Measurements from ENCODE around the gene CSF1R.

CSF1R gene

GRCh38 chr5:150066436-150066835 is 19.9 kb downstream of the CSF1R start:
- no peak for DNase-seq (ENCODE audit: low read depth)
- H3K4me3 ChIP-seq (ENCODE audit: low read depth, low read length), result no peak overlapping the region
- TF ChIP-seq CTCF (IDR thresholded peaks at IDR 0.05; ENCODE audit: control insufficient read depth, extremely low read depth, insufficient read depth), result no peak

GRCh38 chr5:150065886-150066285 is 20.5 kb downstream of the CSF1R start:
- TF ChIP-seq CTCF (IDR thresholded peaks at IDR 0.05; ENCODE audit: control insufficient read depth, extremely low read depth, insufficient read depth), result no peak
- no peak for DNase-seq (ENCODE audit: low read depth)
- no peak overlapping the region for H3K4me3 ChIP-seq (ENCODE audit: low read depth, low read length)

- TF ChIP-seq CTCF (IDR thresholded peaks at IDR 0.05; ENCODE audit: control insufficient read depth, extremely low read depth, insufficient read depth), result no peak
- DNase-seq (ENCODE audit: low read depth), result no peak
- no peak overlapping the region for H3K4me3 ChIP-seq (ENCODE audit: low read depth, low read length)
Measured at GRCh38 chr5:150065346-150065745, 21.0 kb downstream of the CSF1R start.

GRCh38 chr5:150064681-150065220 is 21.6 kb downstream of the CSF1R start:
- DNase-seq (ENCODE audit: low read depth), result no peak
- TF ChIP-seq CTCF (IDR thresholded peaks at IDR 0.05; ENCODE audit: control insufficient read depth, extremely low read depth, insufficient read depth), result no peak

GRCh38 chr5:150063638-150064037 is 22.7 kb downstream of the CSF1R start:
- DNase-seq (ENCODE audit: low read depth), result no peak
- no peak overlapping the region for H3K4me3 ChIP-seq (ENCODE audit: low read depth, low read length)
- TF ChIP-seq CTCF (IDR thresholded peaks at IDR 0.05; ENCODE audit: control insufficient read depth, extremely low read depth, insufficient read depth), result no peak

More at GRCh38 chr5:150064681-150065220, 21.6 kb downstream of the CSF1R start:
- H3K4me3 ChIP-seq (ENCODE audit: low read depth, low read length), result no peak overlapping the region

GRCh38 chr5:150062216-150062922 is 24.0 kb downstream of the CSF1R start:
- no peak overlapping the region for H3K4me3 ChIP-seq (ENCODE audit: low read depth, low read length)
- DNase-seq (ENCODE audit: low read depth), result no peak
- no peak for TF ChIP-seq CTCF (IDR thresholded peaks at IDR 0.05; ENCODE audit: control insufficient read depth, extremely low read depth, insufficient read depth)

Data from LNCaP clone FGC (cell line).